HL-60/S4 treated with retinoic acid at 250 ng/mL for 4 days and 3 days (cell line): Measurements from ENCODE around the gene ANKRD42.

Experiments
- in situ Hi-C: fragments of 300-500 bp; cut with MboI; formaldehyde crosslinking; loops from 2 replicates; pipeline ENCODE4 v1.7.0; 2022; ENCODE audit warnings: low sequenced_read_pairs

The ANKRD42 gene

GRCh38 chr11:83193315-83194280, at the start of gene ANKRD42:
Gene ANKRD42 (plus strand): TSS chr11:83193712. CDS start chr11:83194671, 959 bp downstream.
- in situ Hi-C loops = no loop called here

GRCh38 chr11:83147895-83148294, 45.6 kb upstream of the ANKRD42 start:
- in situ Hi-C loops = no loop called here

GRCh38 chr11:83150450-83150849, 43.1 kb upstream of the ANKRD42 start:
- in situ Hi-C loops = no loop called here

GRCh38 chr11:83151274-83151977, 42.1 kb upstream of the ANKRD42 start:
- in situ Hi-C loops = no loop called here

GRCh38 chr11:83152264-83152663, 41.2 kb upstream of the ANKRD42 start:
- in situ Hi-C loops = no loop called here

- in situ Hi-C loops = no loop called here
Measured at GRCh38 chr11:83153764-83154163, 39.7 kb upstream of the ANKRD42 start.

GRCh38 chr11:83156144-83156995, 37.1 kb upstream of the ANKRD42 start:
- in situ Hi-C loops = no loop called here

- in situ Hi-C loops = no loop called here
Measured at GRCh38 chr11:83156996-83157593, 36.4 kb upstream of the ANKRD42 start, which contains the start of gene PCF11. Gene PCF11 (plus strand): TSS chr11:83157131. CDS start chr11:83157440, 309 bp downstream.

- in situ Hi-C loops = no loop called here
Measured at GRCh38 chr11:83157594-83158356, 35.7 kb upstream of the ANKRD42 start.

- in situ Hi-C loops = no loop called here
Measured at GRCh38 chr11:83158357-83158786, 35.1 kb upstream of the ANKRD42 start.

- in situ Hi-C loops = no loop called here
Measured at GRCh38 chr11:83158965-83159901, 34.3 kb upstream of the ANKRD42 start.

GRCh38 chr11:83159902-83160865, 33.3 kb upstream of the ANKRD42 start:
- in situ Hi-C loops = no loop called here

- in situ Hi-C loops = no loop called here
Measured at GRCh38 chr11:83161610-83162199, 31.8 kb upstream of the ANKRD42 start.

GRCh38 chr11:83162377-83162776, 31.1 kb upstream of the ANKRD42 start:
- in situ Hi-C loops = no loop called here

- in situ Hi-C loops = no loop called here
Measured at GRCh38 chr11:83166193-83166866, 27.2 kb upstream of the ANKRD42 start.

GRCh38 chr11:83168756-83169155, 24.8 kb upstream of the ANKRD42 start:
- in situ Hi-C loops = no loop called here
